GM19397 (cell line): ENCODE measurements around the gene SYNE1.
"Not testable (repeated sequence)": the region's sequence is repeated elsewhere in the genome, so short reads cannot be mapped to it uniquely, and the experiment has no call there.

Experiments used
- ATAC-seq: cut with Tn5 transposase; IDR thresholded peaks from one replicate; pipeline ENCODE4 v1.9.1; 2021; ENCODE audit warnings: mild to moderate bottlenecking, moderate library complexity; ENCODE audit not compliant: unreplicated experiment

SYNE1 gene

GRCh38 chr6:152076242-152076641 is 560.9 kb downstream of the SYNE1 start:
- not testable (repeated sequence) for ATAC-seq

GRCh38 chr6:152071843-152072242 is 565.3 kb downstream of the SYNE1 start:
- ATAC-seq = no peak
